CD4-positive, alpha-beta T cell treated with Interleukin-12 subunit alpha and Interleukin-12 subunit beta, for 1 hour (primary cell): ENCODE data around the gene TMEM69.
"Not testable (repeated sequence)": the region's sequence is repeated elsewhere in the genome, so short reads cannot be mapped to it uniquely, and the experiment has no call there.

Experiments
- DNase-seq: peaks from one replicate; pipeline ENCODE4 v3.0.0-alpha.2; 2020

TMEM69 gene

DNA sequence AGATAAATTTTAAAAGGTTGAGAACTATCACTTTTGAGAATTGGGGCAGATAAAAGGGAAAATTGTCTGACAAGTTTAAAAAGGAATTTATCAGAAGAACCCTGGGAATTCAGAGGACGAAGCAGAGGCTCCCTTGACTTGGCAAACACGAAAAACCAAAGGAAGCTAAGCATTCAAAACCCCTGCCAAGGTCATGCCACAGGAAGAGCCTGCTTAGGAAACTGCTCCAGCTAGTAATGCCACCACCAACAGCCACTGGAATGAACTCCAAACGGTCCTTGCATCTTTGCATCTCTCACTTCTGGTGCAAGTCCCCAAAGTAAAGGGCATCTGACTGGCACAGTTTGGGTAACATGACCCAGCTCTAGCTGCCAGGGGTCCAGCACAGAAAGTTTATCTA lies 8.9 kb upstream of the TMEM69 start:
- no peak for DNase-seq

DNA sequence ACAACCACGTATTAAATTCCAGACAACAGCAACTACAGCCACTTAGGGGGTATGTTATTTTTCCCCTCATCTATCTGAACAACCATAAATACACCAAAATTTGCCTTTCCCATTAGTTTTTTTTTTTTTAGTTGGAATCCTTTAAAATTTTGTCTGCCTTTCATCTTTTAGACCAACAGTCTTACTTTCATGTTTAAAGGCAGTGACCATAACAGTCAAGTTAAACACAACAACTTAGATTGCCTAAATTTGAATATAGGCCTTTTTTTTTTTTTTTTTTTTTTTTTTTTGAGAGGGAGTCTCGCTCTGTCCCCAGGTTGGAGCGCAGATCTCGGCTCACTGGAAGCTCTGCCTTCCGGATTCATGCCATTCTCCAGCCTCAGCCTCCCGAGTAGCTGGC lies 5.0 kb upstream of the TMEM69 start:
- no peak for DNase-seq

DNA sequence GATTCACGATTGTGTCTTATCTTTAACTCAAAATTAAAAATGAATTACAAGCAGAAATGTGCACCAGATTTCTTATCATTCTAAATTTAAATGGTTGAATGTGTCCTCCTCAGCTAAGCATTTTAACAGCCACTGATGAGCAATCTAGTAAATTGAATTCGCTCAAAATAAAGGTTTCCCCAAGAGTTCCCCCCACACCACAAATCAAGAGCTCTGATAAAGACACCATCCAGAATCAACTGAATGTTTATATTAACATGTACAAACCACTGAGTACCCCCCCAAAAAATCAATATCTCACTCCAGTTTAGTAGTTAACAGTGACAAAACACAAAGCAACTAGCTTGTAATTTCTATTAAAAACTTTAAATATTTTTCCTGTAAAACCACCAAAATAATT lies 3.6 kb upstream of the TMEM69 start:
- DNase-seq, result no peak

DNA sequence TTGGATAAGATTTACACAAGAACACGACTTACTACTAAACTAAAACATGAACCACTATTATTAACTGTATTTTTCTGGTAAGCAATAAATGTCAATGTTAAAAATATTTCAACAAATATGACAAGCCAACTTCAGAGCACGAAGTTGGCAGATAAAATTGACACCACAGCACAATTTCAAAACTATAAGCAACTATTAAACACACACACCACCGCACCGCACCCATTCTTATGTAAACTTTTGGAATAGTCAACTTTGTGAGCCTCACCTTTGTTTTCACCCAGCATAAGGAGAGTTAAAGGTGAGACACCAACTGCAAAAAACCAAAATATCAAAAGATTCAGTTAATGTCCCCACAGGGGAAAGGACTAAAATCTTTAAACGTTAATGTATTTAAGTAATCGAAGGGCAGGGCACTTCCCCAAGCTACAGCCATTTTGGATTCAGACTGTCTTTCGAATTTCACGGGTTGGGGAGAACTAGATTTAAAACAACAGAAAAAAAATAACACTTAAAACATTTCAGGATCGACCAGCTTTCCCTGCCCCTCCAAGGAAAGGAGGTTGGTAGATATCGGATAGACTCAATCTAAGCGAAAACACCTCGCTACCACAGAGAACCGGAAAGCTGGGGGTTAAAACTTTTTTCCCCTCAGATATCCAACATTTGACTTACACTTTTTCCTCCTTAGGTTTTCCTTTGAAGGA lies 2.5 kb upstream of the TMEM69 start:
- DNase-seq, result peak; percentile 9

DNA sequence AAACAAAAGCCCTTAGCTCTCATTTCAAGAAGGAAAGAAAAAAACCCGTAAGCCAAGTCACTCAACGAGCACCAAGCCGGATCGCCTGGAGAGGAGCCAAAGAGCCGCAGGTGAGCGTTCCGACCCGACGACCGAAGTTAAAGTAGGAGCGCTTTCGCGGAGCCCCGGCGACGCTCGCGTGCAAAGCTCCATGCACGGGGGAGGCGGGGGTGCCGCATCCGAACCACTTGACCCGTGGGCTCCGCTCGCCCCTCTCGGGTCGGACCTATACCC lies 2.0 kb upstream of the TMEM69 start:
- peak; percentile 61 for DNase-seq

DNA sequence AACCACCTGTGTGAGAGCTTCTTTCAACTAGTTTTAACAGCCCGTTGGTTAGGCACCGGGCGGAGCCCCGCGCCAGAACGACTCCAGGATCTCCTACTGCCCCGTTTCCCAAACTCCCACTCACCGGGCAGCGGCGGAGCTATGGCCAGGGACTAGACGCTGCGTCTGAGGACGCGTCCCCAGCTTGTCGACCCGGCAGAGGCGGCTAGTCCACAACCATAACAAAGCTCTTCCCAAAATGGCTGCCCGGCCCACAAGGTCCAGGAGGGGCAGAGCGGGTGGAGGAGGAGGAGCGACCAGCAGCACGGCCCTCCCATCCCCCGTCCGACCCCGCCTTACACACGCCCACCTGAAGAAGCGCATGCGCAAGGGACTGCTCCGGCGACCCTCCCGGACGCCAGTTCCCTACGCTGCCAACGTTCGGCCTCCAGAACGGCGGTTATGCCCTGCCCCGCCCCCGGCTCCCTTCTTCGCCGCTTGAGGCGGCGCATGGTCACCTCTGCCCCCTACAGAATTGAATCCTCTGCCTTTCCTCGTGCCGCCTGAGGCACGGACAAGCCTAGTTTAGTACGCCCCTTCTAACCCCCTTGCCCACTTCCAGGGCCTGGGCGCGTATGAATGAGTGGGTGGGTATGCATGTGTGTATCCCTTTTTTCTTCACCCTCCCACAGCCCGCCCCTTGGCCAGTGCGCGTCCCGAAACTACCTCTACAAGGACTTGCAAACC lies 1.5 kb upstream of the TMEM69 start, which contains the start of gene GPBP1L1:
Gene GPBP1L1, minus strand, starts transcription at position 246 of the 726 bp plus-strand sequence. CDS start 27,446 bp downstream, outside the sequence.
- DNase-seq, result peak; percentile 98

DNA sequence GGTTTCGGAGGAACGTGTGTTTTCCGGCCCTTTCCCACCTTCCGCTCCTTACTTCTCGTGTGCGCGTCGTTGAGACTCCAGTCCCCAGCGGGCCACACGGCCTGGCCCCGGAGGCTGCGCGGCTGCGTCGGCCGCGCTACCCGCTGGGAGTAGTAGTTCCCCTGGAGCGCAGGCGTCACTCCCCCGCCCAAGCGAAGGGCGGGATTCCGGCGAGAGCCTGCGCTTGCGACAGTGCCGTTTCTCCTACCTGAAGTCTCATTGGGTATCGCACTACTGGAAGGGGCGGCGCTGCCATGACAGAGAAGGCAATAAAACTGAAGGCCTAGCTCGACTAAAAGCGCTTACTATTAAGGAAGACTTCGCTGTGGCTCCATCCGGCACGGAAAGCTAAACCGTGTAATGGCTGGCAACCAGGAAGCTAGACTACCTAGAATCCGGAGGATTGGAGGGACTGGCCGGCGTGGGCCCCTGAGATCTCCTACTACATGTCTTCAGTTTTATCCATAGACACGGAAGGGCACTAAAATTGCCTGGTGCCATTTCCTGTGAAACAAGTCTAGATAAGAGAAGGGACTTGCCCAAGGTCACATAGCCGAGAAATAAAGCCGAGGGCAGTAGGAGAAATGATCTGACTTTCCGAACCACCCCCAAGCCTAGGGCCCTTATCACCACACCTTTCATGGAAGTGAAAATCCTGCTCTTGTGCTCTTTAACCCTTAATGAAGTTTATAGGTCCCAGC lies 797 bp upstream of the TMEM69 start:
- DNase-seq, result peak; percentile 99

DNA sequence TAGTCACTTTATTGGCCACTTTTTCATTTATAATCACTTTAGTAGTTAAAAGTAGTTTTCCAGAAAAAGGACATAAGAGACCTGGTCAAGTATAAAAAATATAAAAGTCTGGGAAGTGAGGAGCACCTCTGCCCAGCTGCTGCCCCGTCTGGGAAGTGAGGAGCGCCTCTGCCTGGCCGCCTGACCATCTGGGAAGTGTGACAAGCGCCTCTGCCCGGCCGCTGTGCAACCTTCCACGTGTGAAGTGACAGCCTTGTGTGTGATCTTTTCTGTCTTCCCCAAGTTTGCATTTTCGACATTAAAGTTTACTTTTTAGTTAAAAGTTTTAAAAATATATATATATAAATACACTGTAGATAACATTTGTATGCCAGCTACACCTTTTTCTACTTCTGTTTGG lies 5.8 kb downstream of the TMEM69 start:
- not testable (repeated sequence) for DNase-seq

DNA sequence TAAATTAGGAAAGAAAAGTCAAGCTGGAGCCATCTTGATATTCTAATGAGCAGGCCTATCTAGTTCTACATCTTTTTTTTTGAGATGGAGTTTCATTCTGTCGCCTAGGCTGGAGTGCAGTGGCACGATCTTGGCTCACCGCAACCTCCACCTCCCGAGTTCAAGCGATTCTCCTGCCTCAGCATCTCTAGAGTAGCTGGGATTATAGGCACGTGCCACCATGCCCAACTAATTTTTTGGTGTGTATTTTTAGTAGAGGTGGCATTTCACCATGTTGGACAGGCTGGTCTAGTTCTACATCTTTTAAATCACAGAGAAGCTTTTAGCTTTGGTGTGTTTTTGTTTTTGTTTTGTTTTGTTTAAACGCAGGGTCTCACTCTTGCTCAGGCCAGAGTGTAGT lies 6.8 kb downstream of the TMEM69 start:
- no peak for DNase-seq

DNA sequence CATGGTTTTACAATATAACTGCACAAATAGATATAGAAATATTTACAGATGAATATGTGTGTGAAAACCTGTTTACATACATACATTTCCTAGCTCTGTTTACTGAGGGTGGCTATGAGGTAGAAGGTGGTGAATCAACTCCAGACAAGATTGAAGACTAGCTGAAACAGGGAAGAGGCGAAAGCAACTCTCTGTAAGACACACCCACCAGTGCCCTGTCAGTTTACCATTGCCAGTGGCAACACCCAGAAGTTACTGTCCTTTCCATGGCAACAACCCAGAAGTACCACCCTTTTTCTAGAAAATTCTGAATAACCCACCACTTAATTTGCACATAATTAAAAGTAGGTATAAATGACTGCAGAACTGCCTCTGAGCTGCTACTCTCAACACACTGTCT lies 16.7 kb downstream of the TMEM69 start:
- DNase-seq, result no peak

DNA sequence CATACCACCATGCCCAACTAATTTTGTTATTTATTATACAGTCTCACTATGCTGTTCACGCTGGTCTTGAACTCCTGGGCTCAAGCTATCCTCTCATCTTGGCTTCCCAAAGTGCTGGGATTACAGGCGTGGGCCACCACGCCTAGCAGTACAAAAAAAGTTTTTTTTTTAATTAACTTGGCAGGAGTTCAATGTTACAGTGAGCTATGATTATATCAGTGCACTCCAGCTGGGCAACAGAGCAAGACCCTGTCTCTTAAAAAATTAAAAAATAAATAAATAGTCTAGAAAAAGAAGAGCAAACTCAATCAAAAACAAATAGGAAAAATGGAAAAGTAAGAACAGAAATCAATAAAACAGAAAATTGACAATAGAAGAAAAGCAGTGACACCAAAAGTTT lies 25.7 kb downstream of the TMEM69 start:
- no peak for DNase-seq

DNA sequence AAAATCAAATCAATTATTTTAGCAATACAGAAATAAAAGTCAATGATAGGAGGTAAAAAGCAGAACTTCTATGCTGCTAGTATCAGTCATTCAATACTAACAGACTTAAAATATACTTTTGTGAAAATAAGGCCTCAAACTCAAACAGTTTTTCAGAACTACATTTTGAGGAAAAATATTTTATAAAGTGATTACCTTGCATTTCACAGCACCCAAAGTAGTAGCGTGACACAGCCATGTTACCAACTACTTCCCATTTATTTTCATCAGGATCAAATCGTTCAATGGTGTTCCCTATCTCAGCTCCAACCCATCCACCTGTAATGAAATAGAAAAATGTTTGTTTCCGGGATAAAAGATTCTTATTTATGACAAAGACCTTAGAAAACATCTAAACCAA lies 28.7 kb downstream of the TMEM69 start:
- no peak for DNase-seq

DNA sequence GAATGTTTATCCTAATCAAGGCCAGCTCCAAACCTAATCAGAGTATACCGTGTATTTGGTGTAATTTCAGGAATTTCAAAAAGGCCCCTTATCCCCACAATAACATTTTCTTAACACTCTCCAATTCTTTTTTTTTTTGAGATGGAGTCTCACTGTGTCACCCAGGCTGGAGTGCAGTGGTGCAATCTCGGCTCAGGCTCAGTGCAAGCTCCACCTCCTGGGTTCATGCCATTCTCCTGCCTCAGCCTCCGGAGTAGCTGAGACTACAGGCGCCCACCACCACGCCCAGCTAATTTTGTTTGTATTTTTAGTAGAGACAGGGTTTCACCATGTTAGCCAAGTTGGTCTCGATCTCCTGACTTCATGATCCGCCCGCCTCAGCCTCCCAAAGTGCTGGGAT lies 29.4 kb downstream of the TMEM69 start:
- DNase-seq, result not testable (repeated sequence)

DNA sequence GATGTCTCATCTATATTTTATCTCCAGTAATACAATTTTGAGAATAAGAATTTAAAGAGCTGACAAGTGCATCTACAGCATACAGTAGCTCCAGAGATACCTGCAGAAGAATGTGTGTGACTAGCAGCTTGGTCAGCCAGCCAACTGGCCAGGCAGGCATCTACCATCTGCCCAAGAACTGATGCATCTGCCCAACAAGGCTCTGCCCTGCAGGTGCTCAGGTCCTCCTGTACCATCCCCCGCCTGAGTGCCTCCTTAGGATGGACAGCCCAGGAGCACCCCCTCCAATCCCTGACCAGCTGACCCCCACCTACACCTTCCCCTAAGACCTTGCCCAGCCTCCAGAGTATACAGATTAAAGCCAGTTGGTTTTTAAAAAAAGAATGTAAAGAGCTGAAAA lies 30.3 kb downstream of the TMEM69 start:
- DNase-seq, result no peak

DNA sequence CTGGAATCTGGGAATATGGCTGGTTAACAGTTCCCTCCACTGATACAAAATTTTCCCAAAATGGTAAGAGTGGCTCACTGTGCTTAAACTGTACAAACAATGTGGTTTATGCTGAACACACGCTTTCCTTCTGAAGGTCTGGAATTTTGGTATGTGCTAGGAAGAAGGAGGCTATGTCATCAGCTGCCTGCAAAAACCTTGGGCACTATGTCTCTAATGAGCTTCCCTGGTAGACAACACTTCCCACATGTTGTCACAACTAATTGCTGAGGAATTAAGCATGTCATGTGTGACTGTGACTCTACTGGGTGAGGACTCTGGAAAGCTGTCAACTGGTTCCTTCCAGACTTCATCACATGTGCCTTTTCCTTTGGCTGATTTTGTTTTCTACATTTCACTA lies 33.2 kb downstream of the TMEM69 start:
- no peak for DNase-seq

DNA sequence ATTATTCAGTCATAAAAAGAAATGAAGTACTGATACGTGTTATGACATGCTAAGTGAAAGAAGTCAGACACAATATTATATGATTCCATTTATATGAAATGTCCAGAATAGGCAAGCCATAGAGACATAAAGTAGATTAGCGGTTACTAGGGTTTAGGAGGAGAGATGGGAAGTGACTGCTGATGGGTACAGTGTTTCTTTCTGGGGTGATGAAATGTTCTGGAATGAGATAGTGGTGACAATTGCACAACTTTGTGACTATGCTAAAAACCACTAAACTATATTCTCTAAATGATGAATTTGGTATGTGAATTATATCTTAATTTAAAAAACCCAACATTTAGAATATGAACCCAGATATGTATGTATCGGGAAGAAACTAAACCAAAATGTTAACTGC lies 34.8 kb downstream of the TMEM69 start:
- DNase-seq, result no peak

DNA sequence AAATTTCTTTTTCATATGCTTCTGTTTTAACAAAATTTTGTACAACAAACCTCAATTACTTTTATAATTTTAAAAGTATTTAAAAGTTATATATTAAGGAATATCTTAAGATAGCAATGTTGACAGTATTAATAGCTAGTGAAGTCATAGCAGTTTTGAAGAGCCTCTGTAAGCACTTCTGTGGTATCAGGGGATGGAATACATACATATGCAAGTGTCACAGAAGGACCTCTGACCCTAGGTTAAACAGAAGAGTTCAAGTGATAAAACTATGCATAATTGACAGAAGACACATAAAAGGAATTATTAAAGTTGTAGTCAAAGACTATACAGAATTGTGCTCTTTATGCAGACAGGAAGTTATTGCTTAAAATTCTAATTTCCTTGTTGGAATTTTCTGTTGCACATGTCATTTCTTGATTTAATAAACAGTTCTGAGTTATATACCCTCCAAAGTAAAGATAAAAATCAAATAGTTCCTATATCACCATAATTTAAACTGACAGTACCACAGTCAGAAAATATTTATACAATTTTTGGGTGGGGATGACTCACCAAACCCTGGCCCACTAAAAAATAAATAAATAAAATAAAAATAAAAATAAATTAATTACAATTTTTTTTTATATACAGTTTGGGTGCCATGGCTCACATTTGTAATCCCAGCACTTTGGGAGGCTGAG lies 35.4 kb downstream of the TMEM69 start:
- no peak for DNase-seq

DNA sequence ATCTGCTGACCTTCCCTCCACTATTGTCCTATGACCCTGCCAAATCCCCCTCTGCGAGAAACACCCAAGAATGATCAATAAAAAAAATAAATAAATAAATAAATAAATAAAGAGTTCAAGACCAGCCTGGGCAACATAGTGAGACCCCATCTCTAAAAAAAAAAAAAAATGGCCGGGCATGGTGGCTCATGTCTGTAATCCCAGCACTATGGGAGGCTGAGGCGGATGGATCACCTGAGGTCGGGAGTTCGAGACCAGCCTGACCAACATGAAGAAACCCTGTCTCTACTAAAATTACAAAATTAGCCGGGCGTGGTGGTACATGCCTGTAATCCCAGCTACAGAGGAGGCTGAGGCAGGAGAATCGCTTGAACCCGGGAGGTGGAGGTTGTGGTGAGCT lies 38.0 kb downstream of the TMEM69 start:
- not testable (repeated sequence) for DNase-seq

DNA sequence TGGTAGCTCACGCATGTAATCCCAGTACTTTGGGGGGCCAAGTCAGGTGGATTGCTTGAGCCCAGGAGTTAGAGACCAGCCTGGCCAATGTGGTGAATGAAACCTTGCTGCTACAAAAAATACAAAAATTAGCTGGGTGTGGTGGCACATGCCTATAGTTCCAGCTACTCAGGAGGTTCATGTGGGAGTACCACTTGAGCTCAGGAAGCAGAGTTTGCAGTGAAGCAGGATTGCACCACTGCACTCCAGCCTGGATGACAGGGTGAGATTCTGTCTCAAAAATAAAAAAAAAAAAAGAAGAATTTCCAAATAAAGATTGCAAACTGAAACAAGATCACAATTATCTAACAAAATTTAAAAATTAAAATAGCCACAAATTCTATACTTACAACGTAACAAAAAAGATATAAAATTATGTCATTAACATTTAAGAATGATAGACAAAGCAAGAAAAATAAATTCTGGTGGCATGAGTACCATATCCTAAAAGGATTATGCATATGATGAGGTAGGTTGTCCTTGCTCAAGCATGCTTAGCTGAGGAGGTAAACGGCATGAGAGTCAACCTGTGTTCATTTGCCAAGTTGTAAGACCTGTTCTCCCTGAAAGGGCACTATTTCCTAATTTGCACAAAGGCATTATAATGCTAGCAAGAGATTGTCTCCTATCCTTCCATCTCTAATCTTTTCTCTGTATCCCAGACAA lies 42.2 kb downstream of the TMEM69 start:
- DNase-seq, result no peak

DNA sequence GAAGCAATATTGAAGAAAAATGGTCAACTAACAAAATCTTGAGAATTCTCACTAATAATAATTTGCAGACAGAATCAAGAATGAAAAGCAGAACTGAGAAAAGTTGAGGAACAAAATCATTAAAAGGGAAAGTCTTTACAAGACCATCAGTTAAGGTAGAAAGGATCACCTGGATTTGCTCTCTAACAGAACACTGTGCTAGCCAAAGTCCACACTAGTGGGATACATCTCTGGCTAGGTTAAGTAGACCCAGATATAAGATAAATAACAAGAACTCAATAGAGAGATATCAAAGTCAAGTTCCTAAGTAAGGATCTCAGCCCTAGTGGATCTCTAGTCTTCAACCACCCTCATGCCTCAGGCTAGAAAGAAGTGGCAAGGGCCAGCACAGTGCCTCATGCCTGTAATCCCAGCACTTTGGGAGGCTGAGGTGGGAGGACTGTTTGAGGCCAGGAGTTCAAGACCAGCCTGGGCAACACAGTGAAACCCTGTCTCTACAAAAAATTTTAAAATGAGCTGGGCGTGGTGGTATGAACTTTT lies 42.9 kb downstream of the TMEM69 start:
- no peak for DNase-seq

DNA sequence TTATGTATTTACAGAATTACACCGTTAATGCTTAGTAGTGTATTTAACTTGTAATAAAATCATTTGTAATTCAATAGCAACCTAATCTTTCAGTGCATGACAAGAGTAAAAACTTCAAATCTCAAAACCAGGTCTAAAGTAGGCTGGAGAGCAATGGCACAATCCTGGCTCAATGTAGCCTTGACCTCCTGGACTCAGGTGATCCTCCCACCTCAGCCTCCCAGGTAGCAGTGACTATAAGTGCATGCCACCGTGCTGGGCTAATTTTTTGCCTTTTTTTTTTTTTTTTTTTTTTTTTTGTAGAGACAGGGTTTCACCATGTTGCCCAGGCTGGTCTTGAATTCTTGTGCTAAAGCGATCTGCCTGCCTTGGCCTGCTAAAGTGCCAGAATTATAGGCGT lies 51.2 kb downstream of the TMEM69 start:
- DNase-seq, result no peak

DNA sequence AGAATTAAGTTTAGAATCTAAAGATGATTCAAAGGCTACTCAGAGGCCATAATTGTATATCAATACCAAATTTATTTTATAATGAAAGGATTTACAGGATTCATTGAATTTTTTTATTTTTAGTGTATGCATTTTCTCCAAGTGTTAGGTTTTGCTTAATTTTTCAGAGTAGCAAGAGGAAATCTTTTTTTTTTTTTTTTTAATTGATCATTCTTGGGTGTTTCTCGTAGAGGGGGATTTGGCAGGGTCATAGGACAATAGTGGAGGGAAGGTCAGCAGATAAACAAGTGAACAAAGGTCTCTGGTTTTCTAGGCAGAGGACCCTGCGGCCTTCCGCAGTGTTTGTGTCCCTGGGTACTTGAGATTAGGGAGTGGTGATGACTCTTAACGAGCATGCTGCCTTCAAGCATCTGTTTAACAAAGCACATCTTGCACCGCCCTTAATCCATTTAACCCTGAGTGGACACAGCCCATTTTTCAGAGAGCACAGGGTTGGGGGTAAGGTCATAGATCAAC lies 51.7 kb downstream of the TMEM69 start:
- DNase-seq, result not testable (repeated sequence)
